Mononuclear cell (primary cell): ENCODE measurements around the gene KCNG2. TPM values are rescaled to one million over a fixed set of nuclear protein-coding genes. Genes with fewer than 3 reads are reported as not detected.

Experiments used
- H3K27me3 ChIP-seq: 2 replicates; pipeline ENCODE4 v1.6.0; 2011; ENCODE audit warnings: low read length, control low read depth; ENCODE audit not compliant: insufficient read depth
- H3K4me1 ChIP-seq: 2 replicates; pipeline ENCODE4 v1.5.1; 2011; ENCODE audit warnings: mild to moderate bottlenecking, low read length, control low read depth; ENCODE audit not compliant: insufficient read depth
- H3K4me3 ChIP-seq: 2 replicates; pipeline ENCODE4 v1.5.1; 2011; ENCODE audit warnings: mild to moderate bottlenecking, low read length, moderate library complexity
- H3K9me3 ChIP-seq: 2 replicates; pipeline ENCODE4 v1.5.1; 2011; ENCODE audit warnings: low read depth, mild to moderate bottlenecking, control low read depth, low read length
- total RNA-seq: library from RNA; depleted of rRNA; stranded (reverse); fragments of >200 nt; gene quantifications from one replicate; pipeline ENCODE4 v1.2.3, GENCODE V29; 2012

Gene KCNG2
- total RNA-seq, 1 donor, result 0.10 TPM

DNA sequence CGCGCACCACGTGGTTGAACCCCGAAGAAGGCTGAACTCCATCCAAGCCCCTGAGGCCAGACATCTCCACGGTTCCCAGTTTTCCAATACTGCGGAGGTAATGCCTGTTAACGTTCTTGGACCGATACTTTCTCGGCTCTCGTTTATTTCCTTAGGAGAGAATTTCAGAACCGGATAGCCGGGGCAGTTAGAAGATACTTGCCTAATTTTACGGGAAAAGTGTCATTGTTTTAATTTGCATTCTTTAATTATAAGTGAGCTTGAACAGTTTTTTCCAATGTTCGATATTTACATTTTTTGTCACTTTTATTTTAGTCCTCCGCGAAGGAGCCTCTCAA lies 10.2 kb upstream of the KCNG2 start:
- Histone ChIP-seq H3K4me3 (no peak overlapping the region), H3K4me1 (peaks cover 39% of the 10 kb centered on the region), H3K27me3 (peaks cover 22% of the 10 kb centered on the region), H3K9me3 (no peaks in the 10 kb centered on the region)

- Histone ChIP-seq H3K27me3 (peaks cover 22% of the 10 kb centered on the region), H3K9me3 (no peaks in the 10 kb centered on the region), H3K4me3 (no peak overlapping the region), H3K4me1 (peaks cover 45% of the 10 kb centered on the region)
Measured at GRCh38 chr18:79787865-79788733, 9.6 kb upstream of the KCNG2 start.

GRCh38 chr18:79788734-79789085 lies 9.0 kb upstream of the KCNG2 start:
- peaks cover 22% of the 10 kb centered on the region for H3K27me3 ChIP-seq
- no peaks in the 10 kb centered on the region for H3K9me3 ChIP-seq
- H3K4me3 ChIP-seq, result no peak overlapping the region
- peaks cover 50% of the 10 kb centered on the region for H3K4me1 ChIP-seq

- Histone ChIP-seq H3K4me1 (peaks cover 55% of the 10 kb centered on the region), H3K4me3 (no peak overlapping the region), H3K27me3 (peaks cover 22% of the 10 kb centered on the region), H3K9me3 (no peaks in the 10 kb centered on the region)
Measured at GRCh38 chr18:79789091-79789891, 8.4 kb upstream of the KCNG2 start.

DNA sequence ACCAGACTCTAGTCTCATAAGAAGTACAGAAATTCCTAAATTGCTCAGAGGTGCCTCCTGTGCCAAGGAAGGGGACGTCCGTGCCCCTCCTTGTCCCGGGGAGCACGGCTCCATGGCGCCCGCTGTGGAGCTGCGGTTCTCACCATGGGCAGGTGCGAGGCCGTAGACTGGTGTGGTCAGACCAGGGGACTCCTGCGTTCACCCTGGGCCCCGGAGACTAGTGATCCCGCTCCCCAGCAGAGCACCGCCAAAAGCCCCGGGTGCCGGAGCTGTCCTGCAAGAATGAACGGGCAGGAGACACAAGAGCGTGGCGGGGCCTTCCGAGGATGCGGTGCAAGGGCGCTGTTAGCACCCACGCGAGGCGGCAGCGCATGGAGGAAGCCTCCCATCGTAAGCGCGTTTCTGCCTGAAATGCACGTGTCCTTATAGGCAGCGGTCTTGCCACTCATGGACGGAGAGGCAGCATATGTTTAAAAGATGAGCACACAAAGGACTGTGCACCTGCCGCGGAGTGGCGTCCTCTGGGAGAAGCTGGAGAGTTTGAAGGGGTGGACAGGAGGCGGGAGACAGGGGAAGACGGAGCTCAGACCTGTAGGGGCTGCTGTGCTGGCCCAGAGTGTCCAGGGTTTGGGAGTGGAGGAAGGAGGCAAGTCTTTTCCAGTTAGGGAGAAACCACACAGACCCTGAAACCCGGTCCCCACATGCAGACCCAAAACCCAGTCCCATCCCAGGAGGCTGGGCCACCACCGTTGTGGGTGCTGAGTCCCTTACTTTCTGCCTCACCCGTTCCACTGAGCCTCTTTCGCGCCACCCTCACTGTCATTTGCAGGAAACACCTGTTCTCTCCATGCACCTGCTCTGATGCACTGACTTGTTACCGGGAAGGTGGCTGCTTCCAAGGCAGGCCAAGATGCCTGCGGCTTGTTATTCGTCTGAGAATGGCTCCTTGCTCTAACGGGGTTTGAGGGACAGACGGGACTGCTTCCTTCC lies 7.5 kb upstream of the KCNG2 start:
- Histone ChIP-seq H3K4me1 (peaks cover 64% of the 10 kb centered on the region), H3K9me3 (no peaks in the 10 kb centered on the region), H3K27me3 (peaks cover 22% of the 10 kb centered on the region), H3K4me3 (no peak overlapping the region)

GRCh38 chr18:79790996-79791972 lies 6.5 kb upstream of the KCNG2 start:
- Histone ChIP-seq H3K4me1 (peaks cover 72% of the 10 kb centered on the region), H3K4me3 (no peak overlapping the region), H3K9me3 (no peaks in the 10 kb centered on the region), H3K27me3 (peaks cover 22% of the 10 kb centered on the region)

GRCh38 chr18:79792096-79792987 lies 5.4 kb upstream of the KCNG2 start:
- Histone ChIP-seq H3K4me1 (peaks cover 71% of the 10 kb centered on the region), H3K9me3 (no peaks in the 10 kb centered on the region), H3K27me3 (peaks cover 22% of the 10 kb centered on the region), H3K4me3 (peak overlapping the region; percentile 5)

GRCh38 chr18:79792988-79793355 lies 4.8 kb upstream of the KCNG2 start:
- Histone ChIP-seq H3K4me3 (peak overlapping the region; percentile 5), H3K27me3 (peaks cover 19% of the 10 kb centered on the region), H3K4me1 (peaks cover 68% of the 10 kb centered on the region), H3K9me3 (no peaks in the 10 kb centered on the region)

GRCh38 chr18:79794846-79795245 lies 2.9 kb upstream of the KCNG2 start:
- H3K27me3 ChIP-seq, result peaks cover 27% of the 10 kb centered on the region
- no peaks in the 10 kb centered on the region for H3K9me3 ChIP-seq
- H3K4me1 ChIP-seq, result peaks cover 80% of the 10 kb centered on the region
- no peak overlapping the region for H3K4me3 ChIP-seq

DNA sequence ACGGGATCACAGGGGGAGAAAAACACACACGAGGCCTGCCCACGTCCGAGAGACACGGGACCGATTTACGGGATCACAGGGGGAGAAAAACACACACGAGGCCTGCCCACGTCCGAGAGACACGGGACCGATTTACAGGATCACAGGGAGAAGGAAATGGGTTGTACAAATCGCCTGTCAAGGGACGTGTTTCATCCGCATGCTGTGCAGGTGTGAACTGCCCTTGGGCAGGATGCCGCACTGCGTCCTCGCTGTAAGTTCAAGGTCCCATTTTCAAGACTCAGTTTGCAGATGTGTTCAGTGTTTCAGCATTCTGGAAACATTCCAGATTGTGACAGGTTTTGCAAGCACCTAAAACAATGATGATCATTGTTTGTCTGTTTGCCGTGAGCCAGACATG lies 2.3 kb upstream of the KCNG2 start:
- no peaks in the 10 kb centered on the region for H3K9me3 ChIP-seq
- H3K4me3 ChIP-seq, result no peak overlapping the region
- peaks cover 78% of the 10 kb centered on the region for H3K4me1 ChIP-seq
- peaks cover 27% of the 10 kb centered on the region for H3K27me3 ChIP-seq

GRCh38 chr18:79796016-79796415 lies 1.7 kb upstream of the KCNG2 start:
- Histone ChIP-seq H3K9me3 (no peaks in the 10 kb centered on the region), H3K27me3 (peaks cover 27% of the 10 kb centered on the region), H3K4me3 (no peak overlapping the region), H3K4me1 (peaks cover 72% of the 10 kb centered on the region)

DNA sequence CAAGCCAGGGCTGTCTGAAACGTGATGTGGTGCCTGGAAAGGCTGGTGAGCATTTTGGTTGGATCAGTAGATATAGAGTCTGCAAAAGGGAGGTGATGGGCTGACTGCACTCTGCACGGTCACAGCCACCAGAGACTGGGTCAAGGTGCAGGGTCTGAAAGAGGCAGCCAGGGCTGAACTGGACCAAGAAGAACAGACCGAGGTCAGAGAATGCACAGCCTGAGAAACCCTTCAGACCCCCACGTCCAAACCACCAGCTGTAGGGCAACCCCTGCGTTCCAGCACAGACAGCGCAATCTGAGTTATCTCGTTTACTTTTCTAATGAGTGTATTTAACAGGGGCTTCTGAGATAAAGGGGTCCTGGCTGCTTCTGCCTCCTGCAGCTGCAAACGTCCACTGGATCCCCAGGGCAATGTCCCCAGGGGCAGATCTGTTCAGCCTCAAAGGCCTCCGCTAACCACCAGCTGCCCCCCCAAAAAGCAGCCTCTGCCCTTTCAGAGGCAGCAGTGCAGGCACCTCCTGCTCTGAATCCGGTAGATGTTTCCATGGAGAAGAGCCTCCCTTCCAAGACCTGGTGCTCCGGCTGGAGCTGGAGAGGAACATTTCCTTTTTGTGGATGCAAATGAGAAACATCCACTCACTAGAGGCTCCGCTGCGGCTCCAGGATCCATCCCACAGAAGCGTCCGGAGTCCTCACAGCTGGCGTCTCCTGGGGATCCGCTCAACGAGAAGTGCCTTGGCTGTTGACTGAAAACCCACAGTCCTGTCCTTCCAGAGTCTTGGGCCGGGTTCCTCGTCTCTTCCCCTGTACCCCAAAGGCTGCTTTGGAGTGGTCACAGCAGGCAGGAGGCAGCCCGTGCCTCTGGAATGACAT lies 970 bp upstream of the KCNG2 start:
- Histone ChIP-seq H3K27me3 (peaks cover 27% of the 10 kb centered on the region), H3K9me3 (no peaks in the 10 kb centered on the region), H3K4me3 (no peak overlapping the region), H3K4me1 (peaks cover 65% of the 10 kb centered on the region)
